Activated T-cell treated with anti-CD3 and anti-CD28 coated beads, Interleukin-2, amount 50 U/mL, for 1 hour (primary cell): Measurements from ENCODE around the gene DLG1.
"Not testable (repeated sequence)": the region's sequence is repeated elsewhere in the genome, so short reads cannot be mapped to it uniquely, and the experiment has no call there.

Experiments
- DNase-seq: peaks from one replicate; pipeline ENCODE4 v3.0.0-alpha.2; 2020

Gene DLG1

DNA sequence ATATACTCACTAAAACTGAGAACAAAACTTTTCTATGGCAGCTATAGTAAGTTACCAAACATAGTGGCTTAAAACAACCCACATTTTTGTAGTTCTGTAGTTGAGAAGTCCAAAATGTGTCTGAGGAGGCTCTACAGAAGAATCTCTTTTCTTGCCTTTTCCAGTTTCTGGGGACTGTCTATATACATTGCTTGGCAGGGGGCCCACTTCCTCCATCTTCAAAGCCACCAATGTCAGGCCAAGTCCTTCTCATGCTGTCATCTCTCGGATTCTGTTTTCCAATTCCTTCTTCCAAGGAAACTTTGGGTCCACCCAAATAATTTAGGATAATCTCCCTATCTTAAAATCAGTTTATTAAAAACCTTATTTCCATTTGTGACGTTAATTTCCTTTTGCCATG lies 92.7 kb downstream of the DLG1 start:
- DNase-seq: no peak

DNA sequence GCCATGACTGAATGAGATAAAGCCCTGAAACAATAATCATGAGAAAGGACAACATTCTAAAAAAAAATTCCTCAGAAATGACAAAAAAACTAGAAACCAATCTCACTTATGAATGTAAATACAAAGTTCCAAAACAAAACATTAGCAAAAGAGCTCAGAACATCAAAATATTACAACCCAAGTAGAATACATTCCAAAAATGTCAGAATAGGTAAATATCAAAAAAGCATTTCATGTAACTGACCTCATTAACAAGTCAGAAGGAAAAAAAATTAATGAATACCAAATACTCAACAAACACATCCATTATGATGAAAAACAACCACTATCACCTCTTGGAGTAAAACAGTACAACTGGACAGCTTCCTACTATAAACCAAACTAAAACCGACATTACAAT lies 93.1 kb downstream of the DLG1 start:
- no peak for DNase-seq

- DNase-seq: no peak
These were observed 93.7 kb downstream of the DLG1 start for GRCh38 chr3:197204736-197205135.

- DNase-seq: no peak
These were observed 94.7 kb downstream of the DLG1 start for GRCh38 chr3:197203714-197204146.

DNA sequence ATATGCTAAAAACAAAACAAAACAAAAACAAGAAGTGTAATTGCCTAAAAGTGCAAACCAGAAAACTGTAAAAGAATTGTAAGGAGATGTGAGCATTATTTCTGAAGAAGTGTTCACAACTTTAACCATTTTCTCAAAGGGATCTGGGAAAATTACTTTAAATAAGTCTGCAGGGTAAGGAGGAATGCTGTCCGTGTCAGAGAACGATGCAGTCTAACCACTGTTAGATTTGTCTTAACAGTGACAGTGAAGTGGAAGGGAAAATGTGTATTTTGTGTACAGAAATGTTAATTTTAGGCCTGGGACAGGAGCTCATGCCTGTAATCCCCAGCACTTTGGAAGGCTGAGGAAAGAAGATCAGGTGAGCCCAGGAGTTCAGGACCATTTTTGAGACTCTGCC lies 95.7 kb downstream of the DLG1 start:
- DNase-seq: no peak

- DNase-seq: no peak
These were observed 96.5 kb downstream of the DLG1 start for GRCh38 chr3:197201791-197202452.

- DNase-seq: not testable (repeated sequence)
These were observed 97.6 kb downstream of the DLG1 start for GRCh38 chr3:197200856-197201255.

- DNase-seq: no peak
These were observed 101.1 kb downstream of the DLG1 start for GRCh38 chr3:197197334-197197733.

- no peak for DNase-seq
These were observed 102.2 kb downstream of the DLG1 start for GRCh38 chr3:197196192-197196591.

GRCh38 chr3:197195326-197195725 lies 103.1 kb downstream of the DLG1 start:
- no peak for DNase-seq

DNA sequence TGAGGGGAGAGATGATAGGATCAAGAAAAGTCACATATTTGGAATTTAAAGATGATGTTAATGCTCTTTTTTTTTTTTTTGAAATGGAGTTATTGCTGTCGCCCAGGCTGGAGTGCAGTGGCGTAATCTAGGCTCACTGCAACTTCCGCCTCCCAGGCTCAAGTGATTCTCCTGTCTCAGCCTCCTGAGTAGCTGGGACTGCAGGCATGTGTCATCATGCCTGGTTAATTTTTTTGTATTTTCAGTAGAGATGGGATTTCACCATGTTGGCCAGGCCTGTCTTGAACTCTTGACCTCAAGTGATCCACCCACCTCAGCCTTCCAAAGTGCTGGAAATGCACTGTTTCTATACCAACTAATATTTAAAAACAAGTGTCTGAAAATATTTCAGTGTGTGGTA lies 104.7 kb downstream of the DLG1 start:
- not testable (repeated sequence) for DNase-seq

GRCh38 chr3:197191897-197192296 lies 106.5 kb downstream of the DLG1 start:
- no peak for DNase-seq

DNA sequence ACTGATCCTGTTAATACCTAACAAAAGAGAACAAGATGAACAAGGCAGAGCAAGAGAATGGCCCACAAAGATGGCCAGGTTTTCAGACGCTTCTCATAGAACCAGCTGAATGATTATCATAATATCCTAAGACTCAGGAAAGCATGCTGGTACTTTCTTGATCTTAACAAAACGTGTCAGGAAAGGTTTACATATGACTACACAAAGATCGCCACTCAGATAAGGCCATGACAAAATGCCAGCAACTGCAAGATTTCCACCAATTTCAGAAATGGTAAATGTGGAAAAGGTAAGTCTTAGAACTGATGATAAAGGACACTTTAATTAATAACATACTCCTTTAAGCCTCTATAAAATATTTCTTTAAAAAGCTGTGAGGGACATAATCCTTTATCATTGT lies 108.8 kb downstream of the DLG1 start:
- DNase-seq: no peak

- DNase-seq: no peak
These were observed 109.4 kb downstream of the DLG1 start for GRCh38 chr3:197188963-197189362.

DNA sequence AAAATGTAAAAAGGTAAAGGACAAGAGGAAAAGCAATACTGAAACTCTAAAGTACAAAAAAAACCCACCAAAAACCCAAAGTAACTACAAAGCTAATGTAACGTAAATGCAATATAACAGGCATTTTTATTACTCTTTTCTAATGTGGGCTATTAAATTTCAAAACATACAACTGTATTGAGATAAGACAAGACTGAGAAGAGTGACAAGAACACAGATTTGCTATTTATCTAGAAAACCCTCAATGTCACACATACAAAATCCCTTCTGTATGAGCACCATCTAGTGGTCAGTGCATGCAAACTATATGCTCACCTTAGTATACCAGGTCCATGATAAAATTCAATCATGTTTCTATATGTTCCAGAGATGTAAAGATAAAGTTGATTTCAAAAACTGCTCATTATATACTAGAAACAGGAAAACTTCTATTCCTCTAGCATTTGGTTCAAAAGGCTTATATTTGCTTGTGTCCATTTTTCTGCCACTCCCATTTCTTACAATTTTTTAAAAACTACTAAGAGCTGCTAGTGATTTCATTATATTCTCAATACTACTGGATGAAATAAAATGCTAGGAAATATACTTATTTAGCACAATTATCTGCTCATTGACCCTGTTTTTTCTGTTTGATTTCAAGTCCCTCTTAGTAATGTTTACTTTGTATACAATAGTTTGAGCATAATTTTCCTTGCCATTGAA lies 111.4 kb downstream of the DLG1 start:
- no peak for DNase-seq

GRCh38 chr3:197183582-197183981 lies 114.8 kb downstream of the DLG1 start:
- DNase-seq: no peak

GRCh38 chr3:197181741-197182140 lies 116.7 kb downstream of the DLG1 start:
- no peak for DNase-seq

DNA sequence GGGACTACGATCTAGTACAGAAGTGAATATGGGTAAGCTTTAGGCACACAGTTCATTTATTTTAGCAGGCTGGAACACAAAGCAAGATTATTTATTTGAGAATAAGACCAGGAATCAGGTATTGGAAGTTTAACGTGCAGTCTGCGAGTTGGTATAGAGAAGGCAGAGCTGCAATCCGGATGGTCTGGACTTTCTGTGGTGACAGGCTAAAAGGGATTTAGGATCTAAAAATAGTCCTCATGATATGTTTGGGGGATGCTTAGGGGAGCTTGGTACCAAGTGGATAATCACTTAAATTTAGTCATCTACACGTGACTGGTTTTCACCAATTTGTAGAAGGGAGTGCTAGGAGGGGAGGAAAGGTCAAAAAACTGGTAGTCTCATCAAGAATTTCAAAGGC lies 119.4 kb downstream of the DLG1 start:
- no peak for DNase-seq

DNA sequence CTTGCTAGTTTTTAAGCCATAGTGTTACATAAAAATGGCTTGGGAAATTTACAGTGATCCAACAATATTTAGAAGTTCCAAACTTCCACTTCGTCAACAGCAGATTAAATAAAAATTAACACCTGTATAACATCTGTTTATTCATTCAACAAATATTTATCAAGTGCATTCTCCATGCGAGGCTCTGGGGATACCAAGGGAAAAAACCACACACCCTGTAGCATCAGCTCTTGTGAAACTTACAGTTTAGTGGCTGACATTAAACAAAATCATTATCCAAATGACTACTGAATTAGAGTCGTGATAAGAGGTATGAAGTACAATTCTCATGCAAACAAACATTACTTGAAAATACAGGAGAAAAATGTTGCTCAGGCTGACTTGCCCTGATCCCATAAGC lies 122.9 kb downstream of the DLG1 start:
- DNase-seq: no peak

DNA sequence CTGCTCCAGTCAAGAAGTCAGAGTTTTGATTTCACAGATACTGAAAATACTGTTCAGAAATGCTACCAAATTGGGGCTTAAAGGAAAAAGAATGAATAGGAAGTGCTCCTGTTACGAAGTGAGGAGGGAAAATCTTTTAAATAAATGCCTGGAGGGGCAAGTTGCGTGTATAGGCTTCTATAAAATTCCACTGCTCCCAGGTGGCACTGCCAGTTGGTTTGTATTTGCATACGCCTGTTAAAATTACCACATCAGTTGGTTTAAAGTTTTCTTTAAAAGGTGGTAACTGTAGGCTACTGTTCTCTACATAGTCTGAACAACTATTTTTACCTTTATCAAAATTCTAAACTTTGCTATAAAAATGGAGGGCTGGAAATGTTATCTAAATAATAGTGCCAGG lies 123.5 kb downstream of the DLG1 start:
- DNase-seq: no peak

- no peak for DNase-seq
These were observed 124.8 kb downstream of the DLG1 start for GRCh38 chr3:197173620-197174019.

- no peak for DNase-seq
These were observed 126.8 kb downstream of the DLG1 start for GRCh38 chr3:197171481-197172067.

GRCh38 chr3:197169028-197169427 lies 129.4 kb downstream of the DLG1 start:
- DNase-seq: no peak

DNA sequence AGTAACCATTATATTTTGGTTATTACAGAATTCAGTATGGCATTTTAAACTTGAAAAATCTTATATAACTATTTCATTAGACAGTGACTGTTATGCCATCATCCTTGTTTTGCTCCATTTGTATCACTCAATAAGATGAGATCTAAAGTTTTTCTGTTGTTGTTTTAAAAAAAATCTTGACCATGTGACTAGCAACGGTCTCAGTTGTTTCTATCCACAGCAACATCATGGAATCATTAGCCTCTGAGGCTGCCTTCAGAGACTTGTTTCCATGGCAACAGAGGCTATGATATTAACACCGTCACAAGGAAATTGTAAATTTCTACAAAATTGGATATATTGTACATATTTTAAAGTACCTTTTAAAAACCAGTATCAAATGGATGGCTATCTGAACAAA lies 129.8 kb downstream of the DLG1 start:
- DNase-seq: no peak
